Bone marrow (tissue), 2 donors: Measurements from ENCODE around the gene SPEG.

ENCODE experiments used
- DNase-seq, 2 donors: peaks; one replicate each; lab custom pipeline; 2025; lab: John Stamatoyannopoulos, UW

SPEG gene

GRCh38 chr2:219443697-219444023 is 9.0 kb downstream of the SPEG start:
- DNase-seq: no peak

DNA sequence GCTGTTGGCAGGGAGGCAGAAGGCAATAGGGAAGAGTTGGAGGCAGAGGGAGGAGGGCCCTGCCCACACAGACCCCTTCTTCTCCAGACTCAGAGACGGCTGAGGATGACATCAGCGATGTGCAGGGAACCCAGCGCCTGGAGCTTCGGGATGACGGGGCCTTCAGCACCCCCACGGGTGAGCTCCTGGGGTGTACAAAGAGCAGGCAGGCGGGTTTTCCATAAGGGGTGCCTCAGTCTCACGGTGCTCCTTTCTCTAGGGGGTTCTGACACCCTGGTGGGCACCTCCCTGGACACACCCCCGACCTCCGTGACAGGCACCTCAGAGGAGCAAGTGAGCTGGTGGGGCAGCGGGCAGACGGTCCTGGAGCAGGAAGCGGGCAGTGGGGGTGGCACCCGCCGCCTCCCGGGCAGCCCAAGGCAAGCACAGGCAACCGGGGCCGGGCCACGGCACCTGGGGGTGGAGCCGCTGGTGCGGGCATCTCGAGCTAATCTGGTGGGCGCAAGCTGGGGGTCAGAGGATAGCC is 10.0 kb downstream of the SPEG start:
- DNase-seq: no peak

DNA sequence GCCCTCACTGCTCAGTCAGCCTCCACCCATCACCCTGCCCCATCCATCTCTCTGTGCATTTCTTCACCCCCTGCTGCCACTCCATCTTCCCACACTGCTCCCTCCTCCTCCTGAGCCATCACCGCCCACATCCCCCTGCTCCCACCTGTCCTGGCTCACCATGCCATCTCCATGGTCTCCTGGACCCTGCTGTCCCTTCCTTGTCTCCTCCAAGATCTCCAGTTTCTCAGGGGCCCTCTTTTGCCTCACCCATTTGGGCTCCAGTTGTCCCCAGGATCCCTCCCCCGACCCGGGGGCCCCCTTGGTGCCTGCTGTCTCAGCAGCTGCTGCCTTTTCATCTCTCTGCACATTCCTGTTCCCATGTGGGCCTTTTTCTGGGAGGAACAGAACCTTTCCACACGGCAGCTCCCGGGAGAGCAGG is 10.6 kb downstream of the SPEG start:
- DNase-seq: no peak

DNA sequence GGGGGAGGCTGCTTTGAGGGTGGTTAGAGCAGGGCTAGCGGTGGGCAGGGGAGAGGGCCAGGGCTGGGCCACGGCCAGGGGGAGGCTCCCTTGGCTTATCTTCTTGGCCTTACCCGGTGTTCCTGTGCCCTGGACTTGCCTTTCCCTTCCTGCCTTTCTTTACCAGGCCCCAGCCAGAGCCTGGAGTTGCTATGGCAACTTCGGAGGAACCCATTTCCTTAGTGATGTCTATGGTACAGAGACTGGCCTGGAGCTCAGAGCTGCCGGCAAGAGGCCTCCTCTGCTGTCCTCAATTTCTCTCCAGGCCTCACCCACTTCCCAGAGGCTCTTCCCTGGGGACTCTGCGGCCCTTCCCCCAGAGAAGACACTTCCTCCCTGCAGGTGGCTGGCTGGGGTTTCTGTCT is 11.5 kb downstream of the SPEG start:
- no peak for DNase-seq

DNA sequence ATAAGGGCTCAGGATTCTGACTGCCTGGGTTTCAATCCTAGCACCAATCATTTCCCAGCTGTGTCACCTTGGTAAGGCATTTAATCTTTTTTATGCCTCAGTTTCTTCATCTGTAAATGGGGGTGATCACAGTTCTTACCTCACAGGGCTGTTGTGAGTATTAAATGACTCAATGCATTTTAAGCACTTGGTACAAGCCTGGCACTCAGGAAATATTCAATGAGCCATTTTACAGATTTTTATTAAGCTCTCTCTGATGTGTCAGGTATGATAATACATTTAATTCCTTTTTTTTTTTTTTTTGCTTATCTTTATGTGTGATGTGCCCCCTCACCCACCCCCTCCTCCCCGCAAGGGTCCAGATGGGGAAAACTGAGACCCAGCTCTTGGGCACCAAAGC is 12.0 kb downstream of the SPEG start:
- DNase-seq: no peak

DNA sequence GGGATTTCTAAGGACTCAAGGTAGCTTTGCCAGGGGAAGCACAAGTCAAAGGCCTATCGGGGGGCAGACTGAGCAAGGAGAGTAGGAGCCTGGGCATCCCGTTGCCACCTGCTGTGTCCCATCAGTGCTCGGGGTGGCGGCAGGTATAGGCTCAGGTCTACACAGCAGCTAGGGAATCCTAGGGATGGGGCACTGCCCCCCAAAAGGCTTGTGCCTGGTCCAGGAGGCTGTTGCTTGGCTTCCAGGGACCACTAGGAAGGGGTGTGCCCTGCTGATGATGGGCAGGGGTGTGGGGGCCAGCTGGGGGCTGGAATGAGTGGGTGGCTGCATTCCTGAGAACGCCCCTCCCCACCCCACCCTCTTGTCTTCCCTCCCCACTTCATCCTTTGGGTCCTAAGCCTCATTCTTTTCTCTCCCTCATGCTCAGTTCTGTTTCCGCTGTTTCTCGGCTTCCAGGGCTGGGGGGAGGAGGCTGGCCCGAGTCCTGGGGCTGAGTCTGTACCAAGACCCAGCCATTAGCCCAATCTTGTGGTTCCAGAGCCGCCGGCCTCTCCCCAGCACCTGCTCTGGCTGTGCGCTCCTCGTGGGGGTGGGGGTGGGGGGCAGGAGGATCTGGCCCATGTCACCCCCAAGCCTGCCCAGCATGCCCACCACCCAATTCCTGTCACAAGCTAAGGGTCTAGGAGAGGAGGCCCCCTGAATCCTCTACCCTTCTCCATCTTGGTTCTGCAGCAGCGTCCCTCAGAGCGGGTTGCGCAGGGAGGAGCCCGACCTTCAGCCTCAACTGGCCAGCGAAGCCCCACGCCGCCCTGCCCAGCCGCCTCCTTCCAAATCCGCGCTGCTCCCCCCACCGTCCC is 12.8 kb downstream of the SPEG start:
- DNase-seq: no peak

DNA sequence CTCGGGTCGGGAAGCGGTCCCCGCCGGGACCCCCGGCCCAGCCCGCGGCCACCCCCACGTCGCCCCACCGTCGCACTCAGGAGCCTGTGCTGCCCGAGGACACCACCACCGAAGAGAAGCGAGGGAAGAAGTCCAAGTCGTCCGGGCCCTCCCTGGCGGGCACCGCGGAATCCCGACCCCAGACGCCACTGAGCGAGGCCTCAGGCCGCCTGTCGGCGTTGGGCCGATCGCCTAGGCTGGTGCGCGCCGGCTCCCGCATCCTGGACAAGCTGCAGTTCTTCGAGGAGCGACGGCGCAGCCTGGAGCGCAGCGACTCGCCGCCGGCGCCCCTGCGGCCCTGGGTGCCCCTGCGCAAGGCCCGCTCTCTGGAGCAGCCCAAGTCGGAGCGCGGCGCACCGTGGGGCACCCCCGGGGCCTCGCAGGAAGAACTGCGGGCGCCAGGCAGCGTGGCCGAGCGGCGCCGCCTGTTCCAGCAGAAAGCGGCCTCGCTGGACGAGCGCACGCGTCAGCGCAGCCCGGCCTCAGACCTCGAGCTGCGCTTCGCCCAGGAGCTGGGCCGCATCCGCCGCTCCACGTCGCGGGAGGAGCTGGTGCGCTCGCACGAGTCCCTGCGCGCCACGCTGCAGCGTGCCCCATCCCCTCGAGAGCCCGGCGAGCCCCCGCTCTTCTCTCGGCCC is 13.6 kb downstream of the SPEG start:
- DNase-seq: no peak

DNA sequence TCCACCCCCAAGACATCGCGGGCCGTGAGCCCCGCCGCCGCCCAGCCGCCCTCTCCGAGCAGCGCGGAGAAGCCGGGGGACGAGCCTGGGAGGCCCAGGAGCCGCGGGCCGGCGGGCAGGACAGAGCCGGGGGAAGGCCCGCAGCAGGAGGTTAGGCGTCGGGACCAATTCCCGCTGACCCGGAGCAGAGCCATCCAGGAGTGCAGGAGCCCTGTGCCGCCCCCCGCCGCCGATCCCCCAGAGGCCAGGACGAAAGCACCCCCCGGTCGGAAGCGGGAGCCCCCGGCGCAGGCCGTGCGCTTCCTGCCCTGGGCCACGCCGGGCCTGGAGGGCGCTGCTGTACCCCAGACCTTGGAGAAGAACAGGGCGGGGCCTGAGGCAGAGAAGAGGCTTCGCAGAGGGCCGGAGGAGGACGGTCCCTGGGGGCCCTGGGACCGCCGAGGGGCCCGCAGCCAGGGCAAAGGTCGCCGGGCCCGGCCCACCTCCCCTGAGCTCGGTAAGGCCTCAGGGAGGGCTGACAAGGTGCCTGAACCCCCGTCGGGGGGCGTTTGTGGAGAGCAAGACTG is 14.2 kb downstream of the SPEG start:
- DNase-seq: no peak

GRCh38 chr2:219449609-219450008 is 15.0 kb downstream of the SPEG start:
- DNase-seq: no peak

DNA sequence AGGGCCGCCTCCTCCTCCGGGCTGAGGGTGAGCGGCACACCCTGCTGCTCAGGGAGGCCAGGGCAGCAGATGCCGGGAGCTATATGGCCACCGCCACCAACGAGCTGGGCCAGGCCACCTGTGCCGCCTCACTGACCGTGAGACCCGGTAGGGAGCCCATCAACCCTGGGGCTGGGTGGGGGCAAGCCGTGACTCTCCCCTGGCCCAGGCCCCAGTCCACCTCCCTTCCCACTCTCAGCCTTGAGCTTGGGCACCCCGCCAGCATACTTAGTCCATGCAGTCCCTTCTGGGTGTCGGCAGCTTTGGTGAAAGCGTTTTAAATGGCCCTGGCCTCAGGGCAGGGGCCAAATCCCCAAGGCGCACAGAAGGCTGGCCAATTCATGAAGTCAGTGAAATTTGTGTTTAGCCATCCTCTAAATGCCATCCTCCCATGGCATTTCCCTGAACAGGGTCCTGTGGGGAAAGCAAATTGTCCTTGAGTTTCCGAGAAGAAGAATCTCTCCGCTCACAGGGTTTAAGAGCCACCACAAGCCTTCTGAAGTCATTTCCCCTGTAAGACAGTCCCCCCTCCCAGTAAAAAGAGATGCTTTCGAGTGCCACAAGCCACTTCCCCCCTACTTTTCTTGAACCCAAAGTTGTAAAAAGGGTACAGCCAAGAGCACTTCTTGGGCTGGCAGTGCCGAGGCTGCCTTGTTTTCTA is 17.2 kb downstream of the SPEG start:
- DNase-seq: no peak

- no peak for DNase-seq
Observed at GRCh38 chr2:219452361-219453317, 18.0 kb downstream of the SPEG start.

- no peak for DNase-seq
Observed at GRCh38 chr2:219453671-219454590, 19.3 kb downstream of the SPEG start.

DNA sequence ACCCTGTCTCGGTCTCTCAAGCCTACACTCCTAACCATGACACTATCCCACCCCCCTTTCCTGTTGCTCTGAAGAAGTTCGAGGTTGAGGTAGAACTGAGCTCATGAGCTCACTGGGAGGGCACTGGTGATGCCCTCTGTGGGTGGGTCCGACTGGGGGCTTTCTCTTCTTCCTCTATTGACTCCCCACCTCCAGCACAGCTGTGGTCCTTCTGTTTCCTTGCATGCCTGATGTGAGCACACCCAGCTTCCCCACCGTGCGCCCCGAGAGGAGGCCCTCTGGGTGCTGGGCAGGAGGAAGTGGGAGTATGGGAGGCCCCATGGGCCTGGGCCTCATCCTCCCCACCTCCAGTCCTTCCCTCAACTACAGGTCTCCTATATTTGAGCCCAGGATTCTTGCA is 20.9 kb downstream of the SPEG start:
- no peak for DNase-seq

- DNase-seq: no peak
Observed at GRCh38 chr2:219457784-219458369, 23.2 kb downstream of the SPEG start.

DNA sequence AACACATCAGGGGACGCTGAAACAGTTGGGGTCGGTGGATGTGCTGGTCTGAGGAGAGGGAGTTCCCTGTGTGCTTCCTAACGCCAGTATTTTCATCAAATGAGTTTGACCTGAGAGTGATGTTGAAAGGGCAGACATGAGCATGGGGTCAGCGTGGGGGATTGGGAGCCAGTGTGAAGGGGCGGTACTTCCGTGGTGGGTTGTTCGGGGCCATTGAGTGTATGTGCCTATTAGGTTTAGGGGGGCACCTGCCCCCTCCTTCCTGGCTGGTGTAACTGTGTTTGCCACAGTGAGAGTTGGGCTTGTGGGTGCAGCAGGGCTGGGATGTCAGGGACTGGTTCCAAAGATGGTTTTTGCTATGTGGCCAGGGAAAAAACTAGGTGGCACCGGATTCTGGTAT is 24.4 kb downstream of the SPEG start:
- DNase-seq: no peak

DNA sequence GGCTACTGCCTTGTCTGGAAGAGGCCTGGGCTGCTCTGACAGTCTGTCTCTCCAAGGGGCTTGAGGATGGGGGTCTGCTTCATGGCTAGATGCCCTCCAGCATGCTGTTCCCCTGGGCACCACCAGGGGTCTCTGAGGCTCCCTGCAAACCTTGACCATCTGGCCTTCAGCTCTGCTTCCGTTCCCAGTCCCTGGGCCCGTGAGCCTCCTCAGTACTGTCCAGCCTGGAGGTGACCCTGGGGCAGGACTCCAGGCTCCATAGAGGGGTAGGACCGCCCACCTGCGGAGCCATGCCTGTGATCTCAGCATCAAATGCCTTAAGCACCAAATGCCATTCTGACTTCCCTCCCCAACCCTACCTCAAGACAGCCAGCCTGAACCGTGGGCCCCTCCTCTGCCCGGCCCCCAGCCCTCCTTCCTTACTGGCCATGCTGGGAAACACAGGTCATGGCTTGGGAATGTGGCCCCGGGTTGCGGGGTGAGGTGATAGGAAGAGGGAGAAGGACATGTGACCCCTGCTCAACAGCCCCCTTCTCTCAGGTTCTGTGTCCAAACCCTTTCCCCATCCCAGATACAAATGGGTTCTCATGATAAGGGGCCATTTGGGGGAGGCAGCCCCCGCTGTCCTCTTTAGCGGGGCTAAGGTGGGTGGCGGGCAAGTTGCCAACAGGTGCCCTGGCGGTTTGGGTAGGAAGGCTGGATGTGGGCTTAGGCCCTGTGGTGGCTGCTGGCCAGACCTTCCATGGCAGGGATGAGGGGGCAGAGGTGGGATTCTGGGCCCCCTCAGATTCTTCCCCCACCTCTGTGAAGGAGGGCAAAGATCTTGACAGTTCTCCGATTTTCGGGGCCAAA is 25.0 kb downstream of the SPEG start:
- no peak for DNase-seq

DNA sequence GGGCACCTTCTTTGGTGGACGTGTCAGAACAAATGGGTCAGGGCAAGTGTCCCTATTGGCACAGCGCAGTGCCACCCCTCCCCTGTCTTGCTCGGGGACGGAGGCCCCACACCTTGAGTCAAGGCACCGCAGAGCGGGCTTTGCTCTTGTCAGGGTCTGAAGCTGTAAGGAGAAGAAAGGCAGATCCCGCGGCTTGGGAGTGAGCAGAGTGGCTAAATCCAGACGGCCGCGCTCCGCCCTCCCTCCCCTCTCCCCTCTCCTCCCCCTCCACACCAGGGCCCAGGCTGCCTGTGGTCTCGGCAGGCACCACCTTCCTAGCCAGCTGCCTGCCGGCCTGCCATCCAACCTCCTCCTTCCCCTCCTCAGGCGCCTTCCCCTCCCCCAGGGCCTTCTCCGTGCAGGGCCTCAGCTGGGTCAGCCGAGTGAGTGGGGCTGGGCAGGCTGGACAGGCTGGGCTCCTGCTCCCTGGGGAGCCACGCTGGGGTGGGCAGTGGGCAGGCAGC is 25.8 kb downstream of the SPEG start:
- DNase-seq: no peak

DNA sequence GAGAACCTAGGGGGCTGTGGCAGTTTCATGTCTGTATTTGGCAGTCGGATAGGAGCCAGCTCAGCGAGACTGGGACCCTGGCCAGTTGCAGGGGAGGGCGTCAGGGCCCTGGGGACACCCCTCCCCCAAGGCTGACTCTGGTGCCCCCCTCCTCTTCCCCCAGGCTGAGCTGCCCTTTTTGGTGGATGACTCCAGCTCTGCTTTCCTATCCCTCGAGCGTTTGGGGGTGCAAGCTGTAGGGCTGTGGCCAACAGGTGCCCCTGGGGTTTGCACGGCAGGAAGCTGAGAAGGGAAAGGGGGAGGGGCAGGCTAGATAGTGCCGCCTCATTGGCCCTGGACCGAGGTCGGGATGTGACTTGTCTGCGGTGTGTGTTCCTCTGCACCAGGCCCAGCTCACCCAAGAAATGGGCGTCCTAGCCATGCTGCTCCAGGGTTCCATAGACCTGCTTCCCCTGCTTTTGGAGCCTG is 26.4 kb downstream of the SPEG start:
- DNase-seq: no peak

DNA sequence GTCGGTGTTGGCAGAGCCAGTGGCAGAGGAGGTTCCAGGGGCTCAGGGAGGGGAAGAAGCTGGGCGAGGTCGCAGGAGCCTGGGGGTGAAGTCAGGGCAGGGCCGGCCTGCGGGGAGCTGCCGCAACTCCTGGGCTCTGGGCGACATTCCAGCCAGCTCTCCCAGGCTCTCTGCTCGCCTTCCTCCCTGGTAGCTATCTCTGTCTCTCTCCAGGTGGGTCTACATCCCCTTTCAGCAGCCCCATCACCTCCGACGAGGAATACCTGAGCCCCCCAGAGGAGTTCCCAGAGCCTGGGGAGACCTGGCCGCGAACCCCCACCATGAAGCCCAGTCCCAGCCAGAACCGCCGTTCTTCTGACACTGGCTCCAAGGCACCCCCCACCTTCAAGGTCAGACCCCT is 27.0 kb downstream of the SPEG start:
- no peak for DNase-seq
